HUDEP-2 (cell line): ENCODE data around the gene MFAP4.

ENCODE experiments used
- DNase-seq, 76 experiments: peaks; one replicate each; lab custom pipeline; 2025; ENCODE audit not compliant: unreplicated experiment in 76 of 76; lab: John Stamatoyannopoulos, UW

MFAP4 gene

DNA sequence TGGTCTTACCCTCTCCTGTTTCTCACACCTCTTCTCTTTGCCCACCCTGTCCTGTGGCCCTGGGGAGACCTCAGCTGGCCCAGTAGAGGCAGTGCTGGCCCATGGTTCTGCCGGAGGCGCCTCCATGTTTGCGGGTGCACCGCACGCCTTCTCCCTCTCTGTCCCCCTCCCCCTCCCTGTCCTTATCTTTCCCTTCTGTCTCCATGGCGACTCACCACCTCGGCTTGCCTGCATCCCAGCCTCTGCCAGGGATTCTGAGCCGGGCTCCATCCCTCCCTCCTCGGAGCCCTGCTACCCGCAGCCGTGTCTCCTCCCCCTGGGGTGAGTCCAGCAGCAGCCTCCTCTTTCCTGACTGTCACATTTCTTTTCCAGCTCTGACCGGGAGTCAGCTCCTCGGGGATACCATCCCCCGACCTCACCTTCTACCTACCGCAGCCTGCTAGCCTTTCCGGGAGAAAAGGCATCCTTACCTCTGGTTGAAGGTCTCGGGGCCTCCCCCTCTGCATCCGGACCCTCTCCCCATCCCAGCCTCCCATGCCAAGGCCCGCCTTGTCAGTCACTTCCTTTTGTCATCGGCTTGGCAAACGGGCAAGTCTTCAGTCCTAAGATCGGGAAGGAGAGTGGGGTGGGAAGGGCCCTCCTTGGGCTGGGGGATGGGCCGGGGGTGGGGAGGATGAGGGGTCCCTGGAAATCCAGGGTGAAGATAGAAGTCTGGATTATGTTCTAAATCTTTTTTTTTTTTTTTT, 24.1 kb upstream of the MFAP4 start, which contains the start of gene RNF112:
RNF112 (plus strand) TSS at position 358 of the 746 bp plus-strand sequence; CDS start at position 535, 177 bp downstream.
- DNase-seq: no peak

- DNase-seq: no peak
Observed at GRCh38 chr17:19410091-19410490, 23.1 kb upstream of the MFAP4 start.

GRCh38 chr17:19409509-19409908, 22.5 kb upstream of the MFAP4 start:
- DNase-seq: no peak

- DNase-seq: no peak
Observed at GRCh38 chr17:19409066-19409465, 22.1 kb upstream of the MFAP4 start.

DNA sequence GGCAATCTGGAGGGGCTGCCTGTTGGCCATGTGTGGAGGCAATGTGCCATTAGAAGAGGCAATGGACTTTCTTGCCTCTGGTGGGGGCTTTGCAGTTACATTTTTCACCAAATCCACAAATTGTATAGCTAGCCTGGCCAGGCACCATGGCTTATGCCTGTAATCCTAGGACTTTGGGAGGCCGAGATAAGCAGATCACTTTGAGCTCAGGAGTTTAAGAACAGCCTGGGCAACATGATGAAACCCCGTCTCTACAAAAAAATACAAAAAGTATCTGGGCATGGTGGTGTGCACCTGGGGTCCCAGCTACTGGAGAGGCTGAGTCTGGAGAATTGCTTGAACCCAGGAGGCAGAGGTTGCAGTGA, 21.3 kb upstream of the MFAP4 start:
- DNase-seq: no peak

DNA sequence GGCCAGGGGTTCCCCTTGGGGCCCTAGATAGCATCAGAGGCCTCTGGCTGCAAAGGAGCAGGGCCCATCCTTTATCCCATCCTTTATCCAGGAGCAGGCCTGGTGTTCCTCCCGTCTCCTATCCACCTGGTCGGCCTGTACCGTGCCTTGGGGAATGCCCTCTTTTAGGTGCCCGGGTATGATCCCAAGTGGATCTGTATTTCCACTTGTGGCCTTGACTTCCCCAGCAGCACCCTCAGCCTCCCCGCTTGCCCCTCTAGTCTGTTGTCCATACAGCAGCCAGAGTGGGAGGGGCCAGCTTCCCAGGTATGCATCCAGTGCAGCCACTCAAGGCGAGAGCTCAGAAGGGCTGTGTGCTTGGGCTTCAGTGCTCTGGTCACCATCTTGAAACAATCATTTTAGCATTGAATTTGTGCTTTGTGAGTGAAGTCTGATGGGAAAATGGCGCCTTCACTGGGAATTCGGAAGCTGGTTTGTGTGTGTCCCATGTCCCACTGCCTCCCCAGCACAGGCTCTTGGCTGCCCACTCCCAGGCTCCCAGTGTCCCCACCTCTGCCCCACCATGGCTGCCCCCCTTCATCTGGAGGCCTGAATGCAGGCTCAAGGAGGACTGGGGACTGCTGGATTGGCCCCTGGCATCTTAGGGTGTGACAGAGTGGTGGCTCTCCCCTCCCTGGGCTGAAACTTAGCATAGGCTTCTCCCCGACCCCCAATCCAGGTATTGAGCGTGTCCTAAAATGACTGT, 20.8 kb upstream of the MFAP4 start:
- no peak for DNase-seq

DNA sequence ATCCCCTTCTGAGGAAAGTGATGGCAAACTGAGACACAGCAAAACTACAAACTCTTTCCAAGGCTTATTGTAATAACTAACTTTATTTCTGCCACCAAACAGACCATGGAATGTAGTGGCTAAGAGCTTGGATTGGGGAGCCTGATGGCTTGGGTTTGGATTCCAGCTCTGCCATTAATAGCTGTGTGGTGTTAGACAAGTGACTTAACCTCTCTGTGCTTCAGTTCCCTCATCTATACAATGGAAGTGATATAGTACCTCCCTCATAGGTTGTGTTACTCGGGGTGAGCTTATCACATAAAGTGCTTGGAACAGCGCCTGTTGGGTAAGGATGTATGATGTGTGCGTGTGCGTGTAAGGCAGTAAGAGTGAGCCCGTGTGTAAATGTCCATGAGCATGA, 18.1 kb upstream of the MFAP4 start:
- no peak for DNase-seq

GRCh38 chr17:19404264-19404663, 17.3 kb upstream of the MFAP4 start:
- DNase-seq: no peak

GRCh38 chr17:19403021-19403420, 16.0 kb upstream of the MFAP4 start:
- no peak for DNase-seq

- no peak for DNase-seq
Observed at GRCh38 chr17:19402171-19402570, 15.2 kb upstream of the MFAP4 start.

DNA sequence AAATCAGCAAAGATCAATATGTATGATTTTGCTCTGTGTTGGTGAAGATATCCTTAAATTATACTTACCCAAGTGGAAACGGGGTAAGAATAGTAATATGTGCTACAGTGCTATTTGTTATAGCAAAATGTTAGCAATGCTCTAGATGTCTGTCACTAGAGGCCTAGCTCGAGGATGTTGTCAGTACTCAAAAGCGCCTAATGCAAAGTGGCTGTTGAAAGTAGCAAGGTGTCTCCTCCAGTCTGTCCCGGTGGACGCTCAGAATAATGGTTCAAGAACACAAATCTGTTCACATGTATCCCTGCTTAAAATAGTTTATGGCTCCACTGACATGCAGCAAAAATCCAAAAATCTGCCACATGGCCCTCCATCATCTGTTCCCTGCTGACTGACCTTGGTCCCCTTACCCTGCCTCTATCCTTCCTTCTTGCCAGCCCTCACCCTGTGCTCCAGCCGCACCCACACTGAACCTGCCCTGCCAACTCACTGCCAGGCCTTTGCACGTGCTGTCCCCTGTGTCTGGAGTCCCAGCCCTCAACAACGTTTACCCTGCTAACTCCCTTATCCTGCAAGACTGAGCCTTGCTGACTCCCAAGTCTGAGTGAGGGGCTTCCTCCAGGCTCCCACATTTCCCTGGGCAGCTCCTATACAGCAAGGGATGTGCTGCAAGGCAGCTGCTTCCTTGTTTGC, 14.5 kb upstream of the MFAP4 start:
- no peak for DNase-seq

- no peak for DNase-seq
Observed at GRCh38 chr17:19399750-19400450, 12.9 kb upstream of the MFAP4 start.

GRCh38 chr17:19398301-19399181, 11.6 kb upstream of the MFAP4 start:
- DNase-seq: no peak

- DNase-seq: no peak
Observed at GRCh38 chr17:19397556-19398041, 10.6 kb upstream of the MFAP4 start.

DNA sequence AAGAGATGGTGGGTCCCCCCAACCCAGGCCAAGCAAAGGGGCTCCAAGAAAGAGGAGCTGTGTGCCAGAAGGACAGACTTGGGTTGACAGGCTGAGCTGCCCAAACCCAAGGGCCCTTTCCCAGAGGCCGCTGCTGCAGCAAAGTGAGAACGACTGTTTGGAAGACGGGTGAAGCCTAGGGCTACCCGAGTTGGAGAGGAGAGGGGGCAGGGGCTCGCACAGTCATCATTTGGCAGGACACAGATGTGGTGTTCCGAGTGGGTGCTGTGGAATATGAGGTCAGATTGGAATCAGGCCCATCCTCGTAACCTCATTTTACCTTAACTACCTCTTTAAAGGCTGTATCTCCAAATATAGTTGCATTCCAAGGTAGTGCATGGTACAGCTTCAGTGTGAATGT, 5.3 kb upstream of the MFAP4 start:
- no peak for DNase-seq

- DNase-seq: no peak
Observed at GRCh38 chr17:19391432-19391831, 4.4 kb upstream of the MFAP4 start.

DNA sequence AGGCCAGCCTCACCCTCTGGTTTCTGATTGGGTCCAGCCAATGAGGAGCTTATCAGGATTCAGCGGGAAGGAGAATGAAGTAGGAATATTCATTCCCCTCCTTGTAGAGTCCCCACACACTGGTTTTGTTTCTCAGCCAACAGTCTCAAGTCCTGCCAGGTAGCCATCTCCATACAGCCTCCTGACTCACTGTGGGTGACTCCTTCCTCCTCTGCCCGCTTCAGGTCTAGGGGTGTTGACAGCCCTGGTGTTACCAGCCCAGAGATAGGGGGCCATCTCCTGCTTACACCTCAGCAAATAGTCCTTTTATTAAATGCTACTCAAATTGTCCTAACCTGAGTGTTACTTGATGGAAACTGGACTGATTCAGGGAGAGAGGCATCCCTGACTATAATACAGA, 4.0 kb upstream of the MFAP4 start:
- no peak for DNase-seq

DNA sequence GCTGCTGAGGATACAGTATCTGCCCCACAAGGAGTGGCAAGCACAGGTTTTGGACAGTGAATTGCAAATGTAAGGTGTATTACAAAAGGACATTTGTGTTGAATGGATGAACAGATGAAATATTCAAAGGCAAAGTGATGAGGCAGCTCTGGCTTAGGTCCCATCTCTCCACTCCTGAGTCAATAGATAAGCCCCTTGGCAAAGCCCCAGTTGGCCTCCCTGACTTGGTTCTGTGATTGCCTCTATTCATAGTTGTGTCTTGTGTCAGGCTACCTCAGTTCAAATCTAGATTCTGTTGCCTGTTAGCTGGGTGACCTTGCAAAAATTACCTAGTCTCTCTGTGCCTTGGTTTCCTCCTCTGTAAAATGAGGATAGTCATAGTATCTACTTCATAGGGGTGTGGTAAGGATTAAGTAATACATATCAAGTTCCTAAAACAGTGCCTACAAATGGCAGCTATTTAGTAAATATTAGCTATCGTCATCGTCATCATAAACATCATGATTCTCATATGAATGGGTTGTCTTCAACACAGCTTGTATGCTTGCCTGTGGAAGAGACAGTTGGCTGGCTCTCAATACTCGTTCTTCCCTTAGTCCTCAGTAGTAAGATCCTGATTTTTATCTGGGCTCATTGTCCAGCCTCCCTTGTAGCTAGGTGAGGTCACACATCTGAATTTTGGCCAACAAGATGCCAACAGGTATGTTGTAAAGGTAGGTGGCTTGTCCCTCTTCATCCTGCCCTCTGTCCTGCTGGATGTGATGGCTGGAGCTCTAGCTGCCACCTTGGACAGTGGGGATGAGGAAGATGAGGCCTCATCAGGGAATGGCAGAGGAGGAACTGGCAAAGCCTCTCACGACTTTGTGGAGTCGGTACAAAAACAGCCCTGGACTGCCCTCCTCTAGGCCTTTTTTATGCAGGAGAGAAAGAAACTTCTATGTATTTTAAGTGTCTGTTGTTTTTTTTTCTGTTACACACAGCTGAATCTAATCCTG, 2.1 kb upstream of the MFAP4 start:
- peak in 65 of 76 experiments; percentile 4 to 69 (median 31) for DNase-seq
